Vagina (tissue), 2 donors: ENCODE results near the gene RAB21. TPM values are rescaled to one million over a fixed set of nuclear protein-coding genes. Genes with fewer than 3 reads are reported as not detected.

Experiments
- DNase-seq, 2 donors: peaks; one replicate each; pipeline ENCODE4 v3.0.0-alpha.2; 2017; ENCODE audit errors: extremely low spot score in 2 of 2
- H3K27ac ChIP-seq: fragments of 200-600 bp; sonication (generic); one replicate; pipeline ENCODE4 v1.5.1; 2019
- H3K27me3 ChIP-seq: fragments of 200-600 bp; sonication (generic); one replicate; pipeline ENCODE4 v1.5.1; 2019
- H3K36me3 ChIP-seq, 2 donors: fragments of 200-600 bp; sonication (generic); one replicate each; pipeline ENCODE4 v1.5.1; 2017 to 2019
- H3K4me1 ChIP-seq: fragments of 200-600 bp; sonication (generic); one replicate; pipeline ENCODE4 v1.5.1; 2019
- H3K4me3 ChIP-seq, 2 donors: fragments of 200-600 bp; sonication (generic); 1 replicate in 1 of 2; 2 replicates in 1 of 2; pipeline ENCODE4 v1.5.1; 2016 to 2019
- H3K9me3 ChIP-seq: fragments of 200-600 bp; sonication (generic); one replicate; pipeline ENCODE4 v1.5.1; 2019
- CTCF ChIP-seq, 3 experiments: fragments of 450-650 bp in 2 of 3; fragments of 200-600 bp in 1 of 3; sonication (generic) in 1 of 3; IDR thresholded peaks; one replicate each; pipeline ENCODE4 v1.5.1; 2017 to 2019; ENCODE audit warnings: antibody characterized with exemption in 3 of 3, mild to moderate bottlenecking in 2 of 3, moderate library complexity in 2 of 3
- POLR2A ChIP-seq, 2 donors: fragments of 450-650 bp; IDR thresholded peaks; one replicate each; pipeline ENCODE4 v1.6.1; 2017; ENCODE audit warnings: antibody characterized with exemption in 2 of 2, mild to moderate bottlenecking in 2 of 2, moderate library complexity in 2 of 2
- POLR2AphosphoS5 ChIP-seq, 2 donors: sonication (generic); formaldehyde crosslinking; IDR thresholded peaks; one replicate each; pipeline ENCODE4 v1.9.0; 2017; ENCODE audit warnings: antibody characterized with exemption in 2 of 2, mild to moderate bottlenecking in 2 of 2, low read depth in 1 of 2; ENCODE audit not compliant: insufficient read depth in 1 of 2
- intact Hi-C: fragments of 100-400 bp; cut with DNase I; formaldehyde crosslinking; loops from one replicate; pipeline ENCODE4 v1.15.1; 2023
- total RNA-seq: library from RNA; depleted of rRNA; stranded (reverse); fragments of >200 nt; gene quantifications from one replicate; pipeline ENCODE4 v1.2.3, GENCODE V29; 2016

The RAB21 gene
- total RNA-seq, 1 donor from 2014 or later: 21.1 TPM

GRCh38 chr12:71763677-71764379 is 9.2 kb downstream of the RAB21 start:
- H3K4me3 ChIP-seq: no peak overlapping the region
- intact Hi-C loops: no loop called here
- H3K27me3 ChIP-seq: no peaks in the 10 kb centered on the region
- H3K36me3 ChIP-seq: peaks cover 0 to 14% of the 10 kb centered on the region in 2 donors
- H3K9me3 ChIP-seq: no peaks in the 10 kb centered on the region
- DNase-seq: no peak
- peaks cover 45% of the 10 kb centered on the region for H3K4me1 ChIP-seq
- H3K27ac ChIP-seq: no peak overlapping the region
- TF ChIP-seq CTCF (IDR thresholded peaks at IDR 0.05): no peak
- TF ChIP-seq POLR2A (IDR thresholded peaks at IDR 0.05): no peak
- TF ChIP-seq POLR2AphosphoS5 (IDR thresholded peaks at IDR 0.05; ENCODE audit: insufficient read depth in 1 of 2, low read depth in 1 of 2): no peak

- no peak for TF ChIP-seq POLR2A (IDR thresholded peaks at IDR 0.05)
- no peak for TF ChIP-seq CTCF (IDR thresholded peaks at IDR 0.05)
- no peak for TF ChIP-seq POLR2AphosphoS5 (IDR thresholded peaks at IDR 0.05; ENCODE audit: insufficient read depth in 1 of 2, low read depth in 1 of 2)
- no peak overlapping the region for H3K4me3 ChIP-seq
- no peak overlapping the region for H3K27ac ChIP-seq
- H3K27me3 ChIP-seq: no peaks in the 10 kb centered on the region
- DNase-seq: no peak
- peaks cover 0 to 8% of the 10 kb centered on the region in 2 donors for H3K36me3 ChIP-seq
- H3K4me1 ChIP-seq: peaks cover 35% of the 10 kb centered on the region
- intact Hi-C loops: no loop called here
- no peaks in the 10 kb centered on the region for H3K9me3 ChIP-seq
These were observed 10.1 kb downstream of the RAB21 start for GRCh38 chr12:71764587-71765321.

GRCh38 chr12:71766202-71766601 is 11.5 kb downstream of the RAB21 start:
- H3K36me3 ChIP-seq: peaks cover 0 to 6% of the 10 kb centered on the region in 2 donors
- DNase-seq: no peak
- H3K4me3 ChIP-seq: no peak overlapping the region
- no peaks in the 10 kb centered on the region for H3K27me3 ChIP-seq
- intact Hi-C loops: no loop called here
- no peaks in the 10 kb centered on the region for H3K9me3 ChIP-seq
- H3K27ac ChIP-seq: no peak overlapping the region
- TF ChIP-seq CTCF (IDR thresholded peaks at IDR 0.05) (no peak), POLR2AphosphoS5 (IDR thresholded peaks at IDR 0.05; ENCODE audit: insufficient read depth in 1 of 2, low read depth in 1 of 2) (no peak), POLR2A (IDR thresholded peaks at IDR 0.05) (no peak)
- H3K4me1 ChIP-seq: peaks cover 48% of the 10 kb centered on the region

- H3K4me1 ChIP-seq: peaks cover 53% of the 10 kb centered on the region
These were observed 12.5 kb downstream of the RAB21 start for GRCh38 chr12:71767183-71767582.

More at GRCh38 chr12:71767183-71767582, 12.5 kb downstream of the RAB21 start:
- TF ChIP-seq POLR2A (IDR thresholded peaks at IDR 0.05) (no peak), CTCF (IDR thresholded peaks at IDR 0.05) (no peak), POLR2AphosphoS5 (IDR thresholded peaks at IDR 0.05; ENCODE audit: insufficient read depth in 1 of 2, low read depth in 1 of 2) (no peak)
- no peaks in the 10 kb centered on the region for H3K27me3 ChIP-seq
- peaks cover 0 to 13% of the 10 kb centered on the region in 2 donors for H3K36me3 ChIP-seq
- no peak overlapping the region for H3K27ac ChIP-seq
- no peak overlapping the region for H3K4me3 ChIP-seq
- intact Hi-C loops: no loop called here
- DNase-seq: no peak
- H3K9me3 ChIP-seq: no peaks in the 10 kb centered on the region
